ENCODE results near the gene REV3L. TPM values are rescaled to one million over a fixed set of nuclear protein-coding genes. Genes with fewer than 3 reads are reported as not detected.

REV3L gene
- total and polyA plus RNA-seq, 2 of the 13 experiments (the other 11 are each of a cell fraction or from before 2014, with no cell fraction given) = 12.8 to 31.3 TPM

DNA sequence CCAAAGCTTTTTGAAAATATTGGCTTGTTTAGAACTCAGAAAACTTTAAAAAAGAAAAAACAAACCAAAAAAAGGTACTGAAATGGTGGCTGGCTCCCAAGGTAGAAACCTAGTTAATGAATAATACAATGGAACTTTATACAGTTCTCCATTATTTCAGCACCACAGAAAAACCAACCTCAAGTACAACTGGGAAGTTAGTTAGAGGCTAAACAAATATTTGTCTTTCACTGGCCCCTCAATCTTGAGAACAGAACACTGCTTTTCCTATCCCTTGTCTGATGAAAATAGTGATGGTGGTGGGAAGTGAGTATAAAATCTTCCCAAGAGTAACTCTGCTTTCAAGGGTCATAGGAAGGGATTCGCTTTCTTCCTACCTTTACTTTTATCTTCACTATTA is 126.5 kb downstream of the REV3L start (continued):
- TF ChIP-seq HNF1A (IDR thresholded peaks at IDR 0.05; ENCODE audit: low read depth) (peak; percentile 75), HNF1A (CRISPR knock-in tag; IDR thresholded peaks at IDR 0.05; ENCODE audit: borderline replicate concordance) (peak; percentile 84; the same call in 1 of the 2 replicates), PPARG (CRISPR knock-in tag; conservative IDR thresholded peaks at IDR 0.05) (peak; percentile 59; the same call in 1 of the 2 replicates), ZNF513 (CRISPR knock-in tag; conservative IDR thresholded peaks at IDR 0.05) (no peak), HMGA1 (CRISPR knock-in tag; conservative IDR thresholded peaks at IDR 0.05) (no peak), MAFF (IDR thresholded peaks at IDR 0.05; ENCODE audit: low read depth, low read length) (no peak), RNF2 (conservative IDR thresholded peaks at IDR 0.05; ENCODE audit: low read depth) (no peak), TIGD3 (CRISPR knock-in tag; IDR thresholded peaks at IDR 0.05; ENCODE audit: borderline replicate concordance) (no peak), CBX2 (IDR thresholded peaks at IDR 0.05; ENCODE audit: low read depth, low read length) (no peak), CBX2 (CRISPR knock-in tag; IDR thresholded peaks at IDR 0.05; ENCODE audit: low read depth) (no peak), CEBPG (CRISPR knock-in tag; IDR thresholded peaks at IDR 0.05) (0 out of 2 replicates have a peak, but pooled peaks have one; percentile 6), CREB1 (IDR thresholded peaks at IDR 0.05) (no peak), CREB1 (CRISPR knock-in tag; IDR thresholded peaks at IDR 0.05) (no peak), NR2F2 (IDR thresholded peaks at IDR 0.05; ENCODE audit: borderline replicate concordance, low read depth) (no peak)

Measured in HepG2 (cell line).